Stomach (tissue), 4 donors: ENCODE measurements around the gene GPX1.

ENCODE experiments used
- EP300 ChIP-seq: sonication (generic); formaldehyde crosslinking; IDR thresholded peaks from one replicate; pipeline ENCODE4 v1.6.1; 2017; ENCODE audit warnings: antibody characterized with exemption
- POLR2AphosphoS5 ChIP-seq, 3 donors: sonication (generic); formaldehyde crosslinking; IDR thresholded peaks; one replicate each; pipeline ENCODE4 v1.6.1; 2016; ENCODE audit warnings: antibody characterized with exemption in 3 of 3
- TF ChIP-seq, protein P1 (sequence below), 7 experiments: fragments of 450-650 bp in 4 of 7; fragments of 200-600 bp in 3 of 7; sonication (generic) in 3 of 7; IDR thresholded peaks; one replicate each; pipeline ENCODE4 v1.5.1; 2016 to 2019; ENCODE audit warnings: antibody characterized with exemption in 7 of 7, control low read depth in 2 of 7, mild to moderate bottlenecking in 1 of 7

- TF ChIP-seq POLR2AphosphoS5 (IDR thresholded peaks at IDR 0.05), result no peak
- TF ChIP-seq, protein P1, sequence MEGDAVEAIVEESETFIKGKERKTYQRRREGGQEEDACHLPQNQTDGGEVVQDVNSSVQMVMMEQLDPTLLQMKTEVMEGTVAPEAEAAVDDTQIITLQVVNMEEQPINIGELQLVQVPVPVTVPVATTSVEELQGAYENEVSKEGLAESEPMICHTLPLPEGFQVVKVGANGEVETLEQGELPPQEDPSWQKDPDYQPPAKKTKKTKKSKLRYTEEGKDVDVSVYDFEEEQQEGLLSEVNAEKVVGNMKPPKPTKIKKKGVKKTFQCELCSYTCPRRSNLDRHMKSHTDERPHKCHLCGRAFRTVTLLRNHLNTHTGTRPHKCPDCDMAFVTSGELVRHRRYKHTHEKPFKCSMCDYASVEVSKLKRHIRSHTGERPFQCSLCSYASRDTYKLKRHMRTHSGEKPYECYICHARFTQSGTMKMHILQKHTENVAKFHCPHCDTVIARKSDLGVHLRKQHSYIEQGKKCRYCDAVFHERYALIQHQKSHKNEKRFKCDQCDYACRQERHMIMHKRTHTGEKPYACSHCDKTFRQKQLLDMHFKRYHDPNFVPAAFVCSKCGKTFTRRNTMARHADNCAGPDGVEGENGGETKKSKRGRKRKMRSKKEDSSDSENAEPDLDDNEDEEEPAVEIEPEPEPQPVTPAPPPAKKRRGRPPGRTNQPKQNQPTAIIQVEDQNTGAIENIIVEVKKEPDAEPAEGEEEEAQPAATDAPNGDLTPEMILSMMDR (IDR thresholded peaks at IDR 0.05), result no peak
- no peak for TF ChIP-seq EP300
Observed at GRCh38 chr3:49388289-49388820, 30.2 kb upstream of the GPX1 start.
